ENCODE data around the gene DERL2.

GRCh38 chr17:5472511-5472910 is 13.5 kb downstream of the DERL2 start:
- TF ChIP-seq CTCF (IDR thresholded peaks at IDR 0.05), result no peak
- no peak for TF ChIP-seq EP300 (IDR thresholded peaks at IDR 0.05)
- no peak for TF ChIP-seq POLR2AphosphoS5 (IDR thresholded peaks at IDR 0.05)
